ENCODE results near the gene CD38.

CD38 gene

DNA sequence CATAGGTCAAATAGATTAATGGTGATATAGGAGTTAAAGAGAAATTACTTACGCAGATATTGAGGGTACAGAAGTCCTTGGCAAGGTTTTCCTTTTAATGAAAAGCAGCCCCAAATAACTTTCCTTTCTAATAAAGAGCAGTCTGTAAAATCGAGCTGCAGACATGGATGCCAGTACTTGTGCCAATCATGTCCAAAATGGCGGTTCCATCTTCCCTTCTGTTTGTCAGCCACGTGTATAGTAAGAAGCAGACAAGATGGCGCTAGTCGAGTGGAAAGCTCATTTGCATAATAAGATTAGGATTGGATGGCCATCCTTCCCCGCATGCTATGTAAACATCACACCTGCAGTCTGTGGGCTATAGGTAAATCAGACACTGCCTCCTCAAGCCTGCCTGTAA is 92.0 kb downstream of the CD38 start:
- no peaks in the 10 kb centered on the region for H4K20me1 ChIP-seq (ENCODE audit: control insufficient read depth, insufficient read depth, low read depth, low read length)
- no peaks in the 10 kb centered on the region for H3K27me3 ChIP-seq (ENCODE audit: control insufficient read depth, low read length)
- no peak overlapping the region for H3K27ac ChIP-seq (ENCODE audit: low read depth, low read length)
- TF ChIP-seq, protein P1, sequence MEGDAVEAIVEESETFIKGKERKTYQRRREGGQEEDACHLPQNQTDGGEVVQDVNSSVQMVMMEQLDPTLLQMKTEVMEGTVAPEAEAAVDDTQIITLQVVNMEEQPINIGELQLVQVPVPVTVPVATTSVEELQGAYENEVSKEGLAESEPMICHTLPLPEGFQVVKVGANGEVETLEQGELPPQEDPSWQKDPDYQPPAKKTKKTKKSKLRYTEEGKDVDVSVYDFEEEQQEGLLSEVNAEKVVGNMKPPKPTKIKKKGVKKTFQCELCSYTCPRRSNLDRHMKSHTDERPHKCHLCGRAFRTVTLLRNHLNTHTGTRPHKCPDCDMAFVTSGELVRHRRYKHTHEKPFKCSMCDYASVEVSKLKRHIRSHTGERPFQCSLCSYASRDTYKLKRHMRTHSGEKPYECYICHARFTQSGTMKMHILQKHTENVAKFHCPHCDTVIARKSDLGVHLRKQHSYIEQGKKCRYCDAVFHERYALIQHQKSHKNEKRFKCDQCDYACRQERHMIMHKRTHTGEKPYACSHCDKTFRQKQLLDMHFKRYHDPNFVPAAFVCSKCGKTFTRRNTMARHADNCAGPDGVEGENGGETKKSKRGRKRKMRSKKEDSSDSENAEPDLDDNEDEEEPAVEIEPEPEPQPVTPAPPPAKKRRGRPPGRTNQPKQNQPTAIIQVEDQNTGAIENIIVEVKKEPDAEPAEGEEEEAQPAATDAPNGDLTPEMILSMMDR (IDR thresholded peaks at IDR 0.05; ENCODE audit: low read depth, low read length, poor library complexity, severe bottlenecking), result no peak
- TF ChIP-seq EZH2phosphoT487 (IDR thresholded peaks at IDR 0.05; ENCODE audit: borderline replicate concordance, low read length), result no peak
- no peak overlapping the region for H3K4me2 ChIP-seq (ENCODE audit: low read length)
- H3K9me2 ChIP-seq (replicated peaks; ENCODE audit: control insufficient read depth, low read length), result no peaks in the 10 kb centered on the region
- no peak overlapping the region for H3K4me3 ChIP-seq (ENCODE audit: low read length)
- H3K9me3 ChIP-seq (ENCODE audit: control insufficient read depth, insufficient read depth, low read length), result no peaks in the 10 kb centered on the region
- H3F3A ChIP-seq (ENCODE audit: control insufficient read depth, insufficient read depth), result no peaks in the 10 kb centered on the region
- H3K36me3 ChIP-seq (ENCODE audit: control insufficient read depth, low read length), result no peaks in the 10 kb centered on the region
- no peaks in the 10 kb centered on the region for H3K79me2 ChIP-seq (ENCODE audit: control insufficient read depth, low read length)
- H3K4me1 ChIP-seq (ENCODE audit: control insufficient read depth, low read length), result no peaks in the 10 kb centered on the region

DNA sequence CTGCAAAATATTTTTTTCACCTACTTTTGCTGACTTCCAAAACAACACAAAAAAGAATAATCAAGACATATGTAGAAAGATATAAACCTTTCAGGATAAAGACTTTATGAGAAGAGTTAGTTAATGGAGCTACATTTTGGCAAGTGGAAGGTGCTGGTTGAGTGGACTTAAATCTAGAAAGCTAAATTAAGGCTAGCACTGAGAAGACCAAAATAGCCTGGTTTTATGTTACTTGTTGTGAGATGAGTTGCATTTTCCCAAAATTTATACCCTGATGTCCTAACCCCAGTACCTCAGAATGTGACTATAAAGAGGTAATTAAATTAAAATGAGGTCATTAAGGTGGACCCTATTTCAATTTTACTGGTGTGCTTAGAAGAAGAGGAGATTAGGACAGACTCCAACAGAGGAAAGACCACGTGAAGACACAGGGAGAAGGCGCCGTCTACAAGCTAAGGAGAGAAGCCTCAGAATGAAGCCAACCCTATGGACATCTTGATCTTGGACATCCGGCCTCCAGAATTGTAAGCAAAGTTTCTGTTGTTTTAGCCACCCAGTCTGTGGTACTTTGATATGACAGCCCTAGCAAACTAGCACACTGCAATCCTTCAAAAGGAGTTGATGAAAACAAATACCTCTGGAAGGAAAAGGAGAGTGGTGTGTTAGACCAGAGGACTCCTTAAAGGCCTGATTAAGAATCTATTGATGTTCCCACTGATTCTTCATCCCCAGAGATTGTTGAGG is 93.0 kb downstream of the CD38 start:
- Histone ChIP-seq H3F3A (ENCODE audit: control insufficient read depth, insufficient read depth) (no peaks in the 10 kb centered on the region), H3K36me3 (ENCODE audit: control insufficient read depth, low read length) (no peaks in the 10 kb centered on the region), H3K27me3 (ENCODE audit: control insufficient read depth, low read length) (no peaks in the 10 kb centered on the region), H3K79me2 (ENCODE audit: control insufficient read depth, low read length) (no peaks in the 10 kb centered on the region), H3K4me2 (ENCODE audit: low read length) (no peak overlapping the region), H3K9me2 (replicated peaks; ENCODE audit: control insufficient read depth, low read length) (no peaks in the 10 kb centered on the region), H3K4me3 (ENCODE audit: low read length) (no peak overlapping the region), H3K27ac (ENCODE audit: low read depth, low read length) (no peak overlapping the region), H4K20me1 (ENCODE audit: control insufficient read depth, insufficient read depth, low read depth, low read length) (no peaks in the 10 kb centered on the region), H3K9me3 (ENCODE audit: control insufficient read depth, insufficient read depth, low read length) (no peaks in the 10 kb centered on the region), H3K4me1 (ENCODE audit: control insufficient read depth, low read length) (no peaks in the 10 kb centered on the region)
- TF ChIP-seq, protein P1 (IDR thresholded peaks at IDR 0.05; ENCODE audit: low read depth, low read length, poor library complexity, severe bottlenecking), result no peak
- no peak for TF ChIP-seq EZH2phosphoT487 (IDR thresholded peaks at IDR 0.05; ENCODE audit: borderline replicate concordance, low read length)

DNA sequence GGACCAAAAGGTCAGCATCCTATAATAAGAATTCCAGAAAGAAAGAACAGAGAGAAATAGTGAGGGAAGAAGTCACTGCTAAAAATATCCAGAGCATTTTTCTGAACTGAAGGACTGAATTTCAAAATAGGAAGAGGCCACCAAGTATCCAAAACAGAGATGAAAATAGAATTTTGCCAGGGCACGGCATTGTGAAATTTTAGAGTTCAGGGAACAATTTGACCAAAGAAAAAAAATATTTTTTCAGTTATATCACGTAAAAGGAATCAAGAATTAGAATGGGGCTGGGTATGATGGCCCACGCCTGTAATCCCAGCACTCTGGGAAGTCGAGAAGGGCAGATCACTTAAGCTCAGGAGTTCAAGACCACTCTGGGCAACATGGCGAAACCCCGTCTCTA is 95.0 kb downstream of the CD38 start:
- Histone ChIP-seq H3F3A (ENCODE audit: control insufficient read depth, insufficient read depth) (no peaks in the 10 kb centered on the region), H3K27ac (ENCODE audit: low read depth, low read length) (no peak overlapping the region), H3K9me2 (replicated peaks; ENCODE audit: control insufficient read depth, low read length) (no peaks in the 10 kb centered on the region), H3K9me3 (ENCODE audit: control insufficient read depth, insufficient read depth, low read length) (peaks cover 3% of the 10 kb centered on the region; the same call in 1 of the 2 replicates), H3K4me1 (ENCODE audit: control insufficient read depth, low read length) (no peaks in the 10 kb centered on the region), H3K4me2 (ENCODE audit: low read length) (no peak overlapping the region), H3K36me3 (ENCODE audit: control insufficient read depth, low read length) (no peaks in the 10 kb centered on the region), H3K79me2 (ENCODE audit: control insufficient read depth, low read length) (no peaks in the 10 kb centered on the region), H3K4me3 (ENCODE audit: low read length) (no peak overlapping the region), H4K20me1 (ENCODE audit: control insufficient read depth, insufficient read depth, low read depth, low read length) (no peaks in the 10 kb centered on the region), H3K27me3 (ENCODE audit: control insufficient read depth, low read length) (no peaks in the 10 kb centered on the region)
- TF ChIP-seq EZH2phosphoT487 (IDR thresholded peaks at IDR 0.05; ENCODE audit: borderline replicate concordance, low read length), result no peak
- TF ChIP-seq, protein P1 (IDR thresholded peaks at IDR 0.05; ENCODE audit: low read depth, low read length, poor library complexity, severe bottlenecking), result no peak

Data from DOHH2 (cell line).